ENCODE data around the gene SPANXN4.

The SPANXN4 gene

GRCh38 chrX:143025628-143026027, at the start of gene SPANXN4:
Gene SPANXN4 (plus strand): TSS chrX:143025928. CDS start chrX:143026015, 87 bp downstream.
- no peak for DNase-seq (ENCODE audit: low read depth)

- DNase-seq (ENCODE audit: low read depth): no peak
These were observed 48.4 kb upstream of the SPANXN4 start for GRCh38 chrX:142977128-142977914.

- no peak for DNase-seq (ENCODE audit: low read depth)
These were observed 47.5 kb upstream of the SPANXN4 start for GRCh38 chrX:142978130-142978684.

GRCh38 chrX:142982679-142983078, 43.0 kb upstream of the SPANXN4 start:
- DNase-seq (ENCODE audit: low read depth): no peak

GRCh38 chrX:142994988-142995387, 30.7 kb upstream of the SPANXN4 start:
- no peak for DNase-seq (ENCODE audit: low read depth)

- no peak for DNase-seq (ENCODE audit: low read depth)
These were observed 27.1 kb upstream of the SPANXN4 start for GRCh38 chrX:142998447-142999198.

GRCh38 chrX:142999199-142999701, 26.5 kb upstream of the SPANXN4 start:
- no peak for DNase-seq (ENCODE audit: low read depth)

- DNase-seq (ENCODE audit: low read depth): no peak
These were observed 23.5 kb upstream of the SPANXN4 start for GRCh38 chrX:143002206-143002605.

- no peak for DNase-seq (ENCODE audit: low read depth)
These were observed 8.5 kb upstream of the SPANXN4 start for GRCh38 chrX:143017272-143017671.

- DNase-seq (ENCODE audit: low read depth): no peak
These were observed 1.5 kb downstream of the SPANXN4 start for GRCh38 chrX:143027275-143027674.

- DNase-seq (ENCODE audit: low read depth): no peak
These were observed 21.8 kb downstream of the SPANXN4 start for GRCh38 chrX:143047511-143047910.

- no peak for DNase-seq (ENCODE audit: low read depth)
These were observed 32.4 kb downstream of the SPANXN4 start for GRCh38 chrX:143058120-143058519.

- DNase-seq (ENCODE audit: low read depth): no peak
These were observed 55.5 kb downstream of the SPANXN4 start for GRCh38 chrX:143081231-143081630.

- DNase-seq (ENCODE audit: low read depth): no peak
These were observed 56.8 kb downstream of the SPANXN4 start for GRCh38 chrX:143082537-143082936.

Data from activated T-cell treated with anti-CD3 and anti-CD28 coated beads for 48 hours (primary cell).